ENCODE measurements around the gene RNF113B. TPM values are rescaled to one million over a fixed set of nuclear protein-coding genes. Genes with fewer than 3 reads are reported as not detected.

Gene RNF113B
- total RNA-seq, 1 donor from 2014 or later: not detected

- no peak overlapping the region for H3K4me3 Mint-ChIP-seq
- H3K9me3 Mint-ChIP-seq: no peaks in the 10 kb centered on the region
- no peak overlapping the region for H3K27ac Mint-ChIP-seq
- no peaks in the 10 kb centered on the region for H3K4me1 Mint-ChIP-seq
- intact Hi-C loops (cut with micrococcal nuclease): no loop called here
- no peak for DNase-seq
- H3K36me3 Mint-ChIP-seq (ENCODE audit: low read depth): no peaks in the 10 kb centered on the region
- no peaks in the 10 kb centered on the region for H3K27me3 Mint-ChIP-seq
Measured at GRCh38 chr13:98198683-98199082, 21.6 kb upstream of the RNF113B start.

- no peaks in the 10 kb centered on the region for H3K36me3 Mint-ChIP-seq (ENCODE audit: low read depth)
- H3K4me1 Mint-ChIP-seq: no peaks in the 10 kb centered on the region
- H3K9me3 Mint-ChIP-seq: no peaks in the 10 kb centered on the region
- no peaks in the 10 kb centered on the region for H3K27me3 Mint-ChIP-seq
- no peak overlapping the region for H3K27ac Mint-ChIP-seq
- intact Hi-C loops (cut with micrococcal nuclease): no loop called here
- no peak overlapping the region for H3K4me3 Mint-ChIP-seq
- DNase-seq: no peak
Measured at GRCh38 chr13:98195054-98195791, 18.2 kb upstream of the RNF113B start.

- intact Hi-C loops (cut with micrococcal nuclease): no loop called here
- no peaks in the 10 kb centered on the region for H3K36me3 Mint-ChIP-seq (ENCODE audit: low read depth)
- no peaks in the 10 kb centered on the region for H3K27me3 Mint-ChIP-seq
- no peaks in the 10 kb centered on the region for H3K4me1 Mint-ChIP-seq
- H3K27ac Mint-ChIP-seq: no peak overlapping the region
- no peak for DNase-seq
- H3K4me3 Mint-ChIP-seq: no peak overlapping the region
- no peaks in the 10 kb centered on the region for H3K9me3 Mint-ChIP-seq
Measured at GRCh38 chr13:98192008-98192407, 14.9 kb upstream of the RNF113B start.

GRCh38 chr13:98190889-98191444, 13.9 kb upstream of the RNF113B start:
- no peaks in the 10 kb centered on the region for H3K4me1 Mint-ChIP-seq
- DNase-seq: no peak
- intact Hi-C loops (cut with micrococcal nuclease): no loop called here
- H3K27me3 Mint-ChIP-seq: no peaks in the 10 kb centered on the region
- H3K4me3 Mint-ChIP-seq: no peak overlapping the region
- H3K27ac Mint-ChIP-seq: no peak overlapping the region
- H3K36me3 Mint-ChIP-seq (ENCODE audit: low read depth): no peaks in the 10 kb centered on the region
- H3K9me3 Mint-ChIP-seq: no peaks in the 10 kb centered on the region

- Mint-ChIP-seq H3K36me3 (ENCODE audit: low read depth) (no peaks in the 10 kb centered on the region), H3K9me3 (no peaks in the 10 kb centered on the region), H3K27ac (no peak overlapping the region), H3K4me1 (no peaks in the 10 kb centered on the region), H3K4me3 (no peak overlapping the region), H3K27me3 (no peaks in the 10 kb centered on the region)
- intact Hi-C loops (cut with micrococcal nuclease): no loop called here
- DNase-seq: no peak
Measured at GRCh38 chr13:98189841-98190505, 12.9 kb upstream of the RNF113B start.

- no peak for DNase-seq
- intact Hi-C loops (cut with micrococcal nuclease): no loop called here
- Mint-ChIP-seq H3K4me3 (no peak overlapping the region), H3K36me3 (ENCODE audit: low read depth) (no peaks in the 10 kb centered on the region), H3K9me3 (no peaks in the 10 kb centered on the region), H3K27ac (no peak overlapping the region), H3K27me3 (no peaks in the 10 kb centered on the region), H3K4me1 (no peaks in the 10 kb centered on the region)
Measured at GRCh38 chr13:98188544-98189166, 11.6 kb upstream of the RNF113B start.

GRCh38 chr13:98187965-98188261, 10.8 kb upstream of the RNF113B start:
- Mint-ChIP-seq H3K36me3 (ENCODE audit: low read depth) (no peaks in the 10 kb centered on the region), H3K27ac (no peak overlapping the region), H3K4me1 (no peaks in the 10 kb centered on the region), H3K4me3 (no peak overlapping the region), H3K27me3 (no peaks in the 10 kb centered on the region), H3K9me3 (no peaks in the 10 kb centered on the region)
- no peak for DNase-seq
- intact Hi-C loops (cut with micrococcal nuclease): no loop called here

GRCh38 chr13:98187155-98187964, 10.3 kb upstream of the RNF113B start:
- H3K27me3 Mint-ChIP-seq: no peaks in the 10 kb centered on the region
- H3K36me3 Mint-ChIP-seq (ENCODE audit: low read depth): no peaks in the 10 kb centered on the region
- DNase-seq: no peak
- H3K27ac Mint-ChIP-seq: no peak overlapping the region
- no peak overlapping the region for H3K4me3 Mint-ChIP-seq
- H3K4me1 Mint-ChIP-seq: no peaks in the 10 kb centered on the region
- H3K9me3 Mint-ChIP-seq: no peaks in the 10 kb centered on the region
- intact Hi-C loops (cut with micrococcal nuclease): no loop called here

GRCh38 chr13:98184792-98185191, 7.7 kb upstream of the RNF113B start:
- Mint-ChIP-seq H3K27me3 (no peaks in the 10 kb centered on the region), H3K4me1 (peaks cover 3% of the 10 kb centered on the region), H3K27ac (no peak overlapping the region), H3K4me3 (no peak overlapping the region), H3K9me3 (no peaks in the 10 kb centered on the region), H3K36me3 (ENCODE audit: low read depth) (no peaks in the 10 kb centered on the region)
- intact Hi-C loops (cut with micrococcal nuclease): no loop called here
- no peak for DNase-seq

- Mint-ChIP-seq H3K9me3 (no peaks in the 10 kb centered on the region), H3K36me3 (ENCODE audit: low read depth) (no peaks in the 10 kb centered on the region), H3K4me3 (no peak overlapping the region), H3K27ac (no peak overlapping the region), H3K27me3 (no peaks in the 10 kb centered on the region), H3K4me1 (peaks cover 3% of the 10 kb centered on the region)
- intact Hi-C loops (cut with micrococcal nuclease): no loop called here
- DNase-seq: no peak
Measured at GRCh38 chr13:98182589-98182988, 5.5 kb upstream of the RNF113B start.

GRCh38 chr13:98182153-98182552, 5.1 kb upstream of the RNF113B start:
- Mint-ChIP-seq H3K36me3 (ENCODE audit: low read depth) (no peaks in the 10 kb centered on the region), H3K27me3 (no peaks in the 10 kb centered on the region), H3K4me1 (peaks cover 3% of the 10 kb centered on the region), H3K27ac (no peak overlapping the region), H3K4me3 (no peak overlapping the region), H3K9me3 (no peaks in the 10 kb centered on the region)
- intact Hi-C loops (cut with micrococcal nuclease): no loop called here
- DNase-seq: no peak

- DNase-seq: no peak
- Mint-ChIP-seq H3K4me1 (peaks cover 3% of the 10 kb centered on the region), H3K27me3 (no peaks in the 10 kb centered on the region), H3K9me3 (no peaks in the 10 kb centered on the region), H3K4me3 (no peak overlapping the region), H3K27ac (no peak overlapping the region), H3K36me3 (ENCODE audit: low read depth) (no peaks in the 10 kb centered on the region)
- intact Hi-C loops (cut with micrococcal nuclease): no loop called here
Measured at GRCh38 chr13:98181111-98181815, 4.2 kb upstream of the RNF113B start.

GRCh38 chr13:98180092-98180491, 3.0 kb upstream of the RNF113B start:
- Mint-ChIP-seq H3K27me3 (no peaks in the 10 kb centered on the region), H3K4me1 (peaks cover 3% of the 10 kb centered on the region), H3K4me3 (no peak overlapping the region), H3K27ac (no peak overlapping the region), H3K9me3 (no peaks in the 10 kb centered on the region), H3K36me3 (ENCODE audit: low read depth) (no peaks in the 10 kb centered on the region)
- intact Hi-C loops (cut with micrococcal nuclease): no loop called here
- no peak for DNase-seq
